GM19193 (cell line): Measurements from ENCODE around the gene TPSG1.

Experiments
- POLR2A ChIP-seq: IDR thresholded peaks from 4 replicates; pipeline ENCODE4 v1.6.1; 2011; ENCODE audit not compliant: insufficient read depth, insufficient read length; ENCODE audit errors: extremely low read depth

The TPSG1 gene

GRCh38 chr16:1225051-1225451 is at the start of gene TPSG1:
Gene TPSG1, minus strand, starts transcription at chr16:1225268. Its CDS starts 16 bp downstream, at chr16:1225252.
- no peak for TF ChIP-seq POLR2A

- no peak for TF ChIP-seq POLR2A
Observed at GRCh38 chr16:1274767-1275166, 49.7 kb upstream of the TPSG1 start.

DNA sequence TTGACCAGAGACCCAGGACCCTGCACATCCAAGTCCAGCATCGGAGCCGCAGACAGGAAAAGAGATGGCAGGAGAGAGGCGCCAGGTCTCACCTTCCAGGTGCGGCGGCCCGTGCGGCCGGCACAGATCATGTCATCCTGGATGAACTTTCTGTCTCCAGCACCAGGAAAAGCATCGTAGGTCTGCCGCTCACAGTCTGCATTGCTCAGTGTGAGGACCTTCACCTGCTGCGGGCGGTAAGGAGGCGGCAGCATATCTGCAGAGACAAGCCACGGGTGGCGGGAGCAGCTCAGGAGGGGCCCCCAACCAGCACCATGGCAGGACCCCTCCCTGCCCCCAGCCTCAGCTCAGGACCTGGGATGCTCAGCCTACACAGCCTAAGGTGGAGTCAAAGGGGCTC is 48.7 kb upstream of the TPSG1 start:
- TF ChIP-seq POLR2A, result no peak

- TF ChIP-seq POLR2A, result no peak
Observed at GRCh38 chr16:1272453-1273198, 47.6 kb upstream of the TPSG1 start.

- TF ChIP-seq POLR2A, result no peak
Observed at GRCh38 chr16:1271380-1271723, 46.3 kb upstream of the TPSG1 start.

GRCh38 chr16:1265826-1266225 is 40.8 kb upstream of the TPSG1 start:
- TF ChIP-seq POLR2A, result no peak

DNA sequence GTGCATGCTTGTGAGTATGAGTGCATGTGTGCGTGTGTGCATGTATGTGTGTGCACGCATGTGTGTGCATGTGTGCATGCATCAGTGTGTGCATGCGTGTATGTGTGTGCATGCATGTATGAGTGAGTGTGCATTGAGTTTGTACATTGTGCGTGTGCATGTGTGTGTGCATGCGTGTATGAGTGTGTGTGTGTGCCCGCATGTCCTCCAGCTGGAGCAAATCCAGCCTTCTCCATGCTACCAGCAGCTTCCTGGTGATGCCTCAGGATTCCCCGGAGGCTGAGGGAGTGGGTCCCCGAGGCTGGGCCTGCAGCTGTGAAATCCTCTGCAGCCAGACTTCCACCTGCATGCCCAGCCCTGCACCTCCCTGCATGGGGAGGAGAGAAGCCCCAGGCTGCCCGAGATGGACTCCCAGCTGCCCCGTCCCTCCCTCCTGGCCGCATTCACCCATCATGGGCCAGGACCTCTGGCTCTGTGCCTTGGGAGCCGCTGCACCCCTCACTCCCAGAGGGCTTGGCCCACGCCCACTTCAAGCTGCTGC is 40.1 kb upstream of the TPSG1 start:
- TF ChIP-seq POLR2A, result no peak

DNA sequence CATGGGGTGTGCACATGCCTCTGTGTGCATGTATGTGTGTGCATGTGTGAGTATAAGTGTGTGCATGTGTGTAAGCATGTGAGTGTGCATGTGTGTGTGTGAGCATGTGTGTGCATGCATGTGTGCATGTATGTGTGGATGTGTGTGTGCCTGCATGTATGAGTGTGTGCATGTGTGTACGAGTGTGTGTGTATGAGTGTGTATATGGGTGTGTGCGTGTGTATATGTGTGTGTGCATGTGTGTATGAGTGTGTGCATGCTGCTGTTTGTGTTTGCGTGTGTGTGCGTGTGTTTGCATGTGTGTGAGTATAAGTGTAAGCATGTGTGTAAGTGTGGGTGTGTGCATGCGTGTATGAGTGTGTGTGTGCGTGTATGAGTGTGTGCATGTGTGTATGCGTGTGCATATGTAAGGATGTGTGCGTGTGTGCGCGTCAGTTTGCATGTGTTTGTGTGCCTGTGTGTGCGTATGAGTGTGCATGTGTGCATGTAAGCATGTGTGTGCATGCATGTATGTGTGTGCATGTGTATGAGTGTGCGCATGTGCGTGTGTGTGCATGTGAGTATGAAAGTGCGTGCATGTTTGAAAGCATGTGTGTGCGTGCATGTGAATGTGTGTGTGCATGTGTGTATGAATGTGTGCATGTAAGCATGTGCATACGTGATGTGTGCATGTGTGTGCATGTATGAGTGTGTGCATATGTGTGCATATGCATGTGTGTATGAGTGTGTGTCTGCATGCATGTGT is 39.4 kb upstream of the TPSG1 start:
- no peak for TF ChIP-seq POLR2A

DNA sequence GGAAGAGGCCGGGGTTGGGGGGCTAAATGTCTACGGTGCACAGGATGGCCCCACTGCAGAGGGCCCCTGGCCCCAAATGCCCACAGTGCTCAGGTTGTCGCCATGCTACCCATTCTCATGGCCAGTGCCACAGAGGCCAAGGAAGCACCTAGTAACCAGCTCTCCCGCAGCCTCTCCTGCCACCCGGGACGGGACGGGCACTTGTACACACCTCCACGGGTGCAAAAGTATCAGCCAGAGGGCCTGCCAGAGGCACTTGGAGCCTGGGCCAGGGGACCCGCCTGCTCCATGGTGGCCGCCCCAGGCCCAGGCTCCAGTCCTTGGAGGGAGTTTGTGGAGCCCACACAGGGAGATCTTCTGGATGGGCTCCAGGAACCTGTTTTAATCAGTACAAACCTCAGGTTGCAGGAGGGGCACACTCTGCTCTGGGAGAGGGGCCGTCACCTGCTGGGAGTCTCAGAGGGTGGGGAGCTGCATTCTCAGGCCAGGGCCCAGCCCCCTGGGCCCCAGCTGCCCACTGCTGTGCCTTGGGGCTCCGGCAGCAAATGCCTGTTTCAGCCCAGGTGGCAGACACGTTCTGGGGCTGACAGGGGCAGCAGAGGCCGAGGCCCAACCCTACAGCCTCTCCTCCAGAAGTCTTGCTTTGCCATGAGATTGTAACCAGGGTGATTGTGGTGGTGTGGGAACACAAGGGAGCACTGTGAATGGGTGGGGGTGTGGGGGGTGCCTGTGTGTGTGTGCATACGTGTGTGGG is 38.7 kb upstream of the TPSG1 start:
- no peak for TF ChIP-seq POLR2A

DNA sequence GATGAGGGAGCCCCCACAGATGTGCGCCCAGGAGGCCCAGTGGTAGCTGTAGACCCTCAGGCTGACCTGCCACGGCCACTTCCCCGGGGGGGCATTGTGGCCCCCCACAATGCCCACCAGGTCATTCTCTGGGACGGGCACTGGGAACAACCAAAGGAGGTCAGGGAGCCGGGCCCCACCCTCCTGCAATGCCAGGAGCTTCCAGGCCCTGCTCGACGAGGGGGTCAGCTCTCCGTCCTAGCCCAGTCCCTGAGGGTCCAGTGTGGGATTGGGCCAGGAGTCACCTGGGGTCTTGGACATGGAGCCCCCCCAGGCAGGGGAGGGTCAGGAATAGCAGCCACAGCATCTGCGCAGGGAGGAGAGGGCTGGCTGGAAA is 37.8 kb upstream of the TPSG1 start:
- no peak for TF ChIP-seq POLR2A

GRCh38 chr16:1262210-1262845 is 37.3 kb upstream of the TPSG1 start:
- no peak for TF ChIP-seq POLR2A

GRCh38 chr16:1261131-1261892 is 36.2 kb upstream of the TPSG1 start:
- no peak for TF ChIP-seq POLR2A

DNA sequence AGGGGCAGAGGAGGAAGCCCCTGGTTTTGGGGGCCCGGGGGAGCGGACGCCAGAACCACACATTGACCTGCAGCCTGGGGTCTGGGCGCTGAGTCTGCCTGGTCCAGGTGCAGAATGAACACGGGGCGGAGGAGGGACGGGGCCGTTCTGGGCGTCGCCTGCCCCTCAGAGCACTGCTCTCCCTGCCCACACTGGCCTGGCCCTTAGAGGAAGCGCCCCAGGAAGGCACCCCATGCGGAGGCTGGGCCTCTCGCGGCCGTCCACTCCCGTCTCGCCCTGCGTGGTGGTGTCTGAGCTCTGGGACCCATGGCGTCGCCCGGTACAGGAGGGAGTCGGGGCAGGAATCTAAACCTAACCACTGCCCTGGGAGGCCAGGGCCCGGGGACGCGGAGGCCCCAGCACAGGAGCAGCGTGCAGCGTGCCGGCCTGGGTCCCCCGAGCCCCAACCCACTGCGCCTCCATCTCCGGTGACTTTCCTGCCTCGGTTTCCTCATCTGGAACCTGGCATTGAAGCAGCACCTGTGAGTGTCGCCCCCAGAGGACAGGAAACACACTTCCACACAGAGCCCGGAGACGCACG is 35.1 kb upstream of the TPSG1 start:
- TF ChIP-seq POLR2A, result no peak

DNA sequence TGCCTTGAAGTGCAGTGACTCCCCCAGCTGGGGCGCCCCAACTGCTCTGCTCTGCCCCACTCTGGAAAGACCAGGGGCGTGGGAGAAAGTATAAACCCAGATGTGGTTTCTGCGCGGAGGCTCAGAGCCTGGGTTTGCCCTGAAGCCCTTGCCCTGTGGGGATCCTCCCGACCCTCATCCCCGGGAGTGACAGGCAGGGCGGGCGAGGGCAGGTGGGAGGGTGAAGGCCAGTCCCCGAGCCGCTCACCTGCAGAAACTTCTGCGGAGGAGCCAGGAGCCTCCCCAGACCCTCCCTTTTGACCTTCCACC is 34.6 kb upstream of the TPSG1 start:
- TF ChIP-seq POLR2A, result no peak

GRCh38 chr16:1258906-1259759 is 34.1 kb upstream of the TPSG1 start:
- TF ChIP-seq POLR2A, result no peak
